Fibroblast of lung (primary cell): ENCODE measurements around the gene AASDH.

ENCODE experiments used
- EZH2 ChIP-seq: IDR thresholded peaks from 2 replicates; pipeline ENCODE4 v1.5.1; 2012; ENCODE audit warnings: low read length, control low read depth, mild to moderate bottlenecking; ENCODE audit errors: missing control alignments
- TF ChIP-seq, protein P1 (sequence below), 2 donors: IDR thresholded peaks in 1 of 2; conservative IDR thresholded peaks in 1 of 2; 1 replicate in 1 of 2; 2 replicates in 1 of 2; pipeline ENCODE4 v1.5.1; 2011 to 2012; ENCODE audit warnings: low read length in 2 of 2, control low read depth in 1 of 2, inconsistent platforms in 1 of 2, low read depth in 1 of 2, mild to moderate bottlenecking in 1 of 2

DNA sequence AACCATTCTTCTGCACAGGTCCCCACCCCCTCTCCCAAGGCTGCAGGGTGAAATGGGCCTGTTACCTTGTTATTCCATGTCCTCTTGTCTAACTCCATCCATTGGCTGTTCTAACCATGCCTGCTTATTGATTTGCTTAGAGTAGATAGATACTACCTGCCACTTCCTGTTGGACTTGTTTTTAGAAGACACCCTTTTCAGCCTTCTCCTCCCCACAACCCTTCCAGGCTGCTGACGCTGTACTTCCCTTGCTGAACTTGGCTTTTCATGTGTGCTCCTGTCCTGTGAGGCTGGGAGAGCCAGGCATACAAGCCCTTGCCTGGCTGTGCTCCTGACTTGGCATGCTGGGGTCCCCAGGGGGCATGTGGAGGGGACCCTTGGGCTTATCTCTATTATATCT lies 81.9 kb downstream of the AASDH start:
- TF ChIP-seq, protein P1, sequence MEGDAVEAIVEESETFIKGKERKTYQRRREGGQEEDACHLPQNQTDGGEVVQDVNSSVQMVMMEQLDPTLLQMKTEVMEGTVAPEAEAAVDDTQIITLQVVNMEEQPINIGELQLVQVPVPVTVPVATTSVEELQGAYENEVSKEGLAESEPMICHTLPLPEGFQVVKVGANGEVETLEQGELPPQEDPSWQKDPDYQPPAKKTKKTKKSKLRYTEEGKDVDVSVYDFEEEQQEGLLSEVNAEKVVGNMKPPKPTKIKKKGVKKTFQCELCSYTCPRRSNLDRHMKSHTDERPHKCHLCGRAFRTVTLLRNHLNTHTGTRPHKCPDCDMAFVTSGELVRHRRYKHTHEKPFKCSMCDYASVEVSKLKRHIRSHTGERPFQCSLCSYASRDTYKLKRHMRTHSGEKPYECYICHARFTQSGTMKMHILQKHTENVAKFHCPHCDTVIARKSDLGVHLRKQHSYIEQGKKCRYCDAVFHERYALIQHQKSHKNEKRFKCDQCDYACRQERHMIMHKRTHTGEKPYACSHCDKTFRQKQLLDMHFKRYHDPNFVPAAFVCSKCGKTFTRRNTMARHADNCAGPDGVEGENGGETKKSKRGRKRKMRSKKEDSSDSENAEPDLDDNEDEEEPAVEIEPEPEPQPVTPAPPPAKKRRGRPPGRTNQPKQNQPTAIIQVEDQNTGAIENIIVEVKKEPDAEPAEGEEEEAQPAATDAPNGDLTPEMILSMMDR (conservative IDR thresholded peaks at IDR 0.05 in 1 of 2, IDR thresholded peaks at IDR 0.05 in 1 of 2; ENCODE audit: low read depth in 1 of 2, low read length in 2 of 2) = no peak
- no peak for TF ChIP-seq EZH2
